Endometrial microvascular endothelial cells (primary cell): Measurements from ENCODE around the gene GTF2IRD1. TPM values are rescaled to one million over a fixed set of nuclear protein-coding genes. Genes with fewer than 3 reads are reported as not detected.
"Not testable (repeated sequence)": the region's sequence is repeated elsewhere in the genome, so short reads cannot be mapped to it uniquely, and the experiment has no call there.

Source experiments
- in situ Hi-C: cut with HindIII; loops from 2 replicates; pipeline ENCODE4 v1.10.0; 2017; ENCODE audit warnings: low sequenced_read_pairs, low pct_unique_long_range_greater_than_20kb; ENCODE audit errors: inconsistent ontology term
- total RNA-seq: library from RNA; depleted of rRNA; stranded (reverse); fragments of >200 nt; gene quantifications from one replicate; pipeline ENCODE4 v1.2.3, GENCODE V29; 2015; ENCODE audit errors: inconsistent ontology term

Gene GTF2IRD1
- total RNA-seq, 1 donor from 2014 or later = 7.3 TPM

DNA sequence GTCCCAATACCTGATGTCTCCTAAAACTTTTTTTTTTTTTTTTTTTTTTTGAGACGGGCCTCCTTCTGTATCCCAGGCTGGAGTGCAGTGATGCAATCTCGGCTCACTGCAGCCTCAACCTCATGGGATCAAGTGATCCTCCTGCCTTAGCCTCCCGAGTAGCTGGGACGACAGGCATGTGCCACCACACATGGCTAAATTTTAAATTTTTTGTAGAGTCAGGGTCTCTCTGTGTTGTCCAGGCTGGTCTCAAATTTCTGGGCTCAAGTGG is 28.4 kb downstream of the GTF2IRD1 start:
- in situ Hi-C loops = no loop called here

DNA sequence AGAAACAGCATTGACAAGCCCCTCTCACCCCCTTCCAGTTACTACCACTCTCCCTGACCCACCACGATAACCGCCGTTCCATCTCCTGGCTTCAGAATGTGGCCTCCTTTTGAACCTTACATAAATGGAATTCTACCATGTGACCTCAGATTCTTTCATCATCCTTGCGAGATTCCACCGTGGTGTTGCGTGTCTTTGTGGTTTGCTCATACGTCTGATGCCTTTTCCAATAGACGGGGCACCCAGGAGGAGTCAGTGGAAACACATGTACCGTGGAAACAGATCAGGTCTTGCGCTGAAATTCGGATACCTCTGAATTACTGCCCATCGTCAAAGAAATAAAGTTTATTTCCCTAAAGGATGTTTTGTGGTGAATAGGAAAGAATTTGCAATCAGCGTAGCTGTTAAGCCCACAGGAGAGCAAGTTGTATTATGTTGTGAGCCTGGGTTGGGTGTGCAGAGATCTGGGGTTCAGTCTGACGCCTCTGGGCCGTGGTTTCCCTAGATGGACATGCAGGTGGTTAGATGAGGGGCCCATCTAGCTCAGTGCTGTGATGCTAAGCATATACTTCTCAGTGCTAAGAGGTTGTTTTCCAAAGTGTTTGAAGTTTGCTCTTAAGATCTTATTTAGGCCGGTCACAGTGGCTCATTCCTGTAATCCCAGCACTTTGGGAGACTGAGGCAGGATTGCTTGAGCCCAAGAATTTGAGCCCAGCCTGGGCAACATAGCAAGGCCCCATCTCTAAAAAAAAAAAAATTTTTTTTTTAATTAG is 29.1 kb downstream of the GTF2IRD1 start:
- in situ Hi-C loops = no loop called here

DNA sequence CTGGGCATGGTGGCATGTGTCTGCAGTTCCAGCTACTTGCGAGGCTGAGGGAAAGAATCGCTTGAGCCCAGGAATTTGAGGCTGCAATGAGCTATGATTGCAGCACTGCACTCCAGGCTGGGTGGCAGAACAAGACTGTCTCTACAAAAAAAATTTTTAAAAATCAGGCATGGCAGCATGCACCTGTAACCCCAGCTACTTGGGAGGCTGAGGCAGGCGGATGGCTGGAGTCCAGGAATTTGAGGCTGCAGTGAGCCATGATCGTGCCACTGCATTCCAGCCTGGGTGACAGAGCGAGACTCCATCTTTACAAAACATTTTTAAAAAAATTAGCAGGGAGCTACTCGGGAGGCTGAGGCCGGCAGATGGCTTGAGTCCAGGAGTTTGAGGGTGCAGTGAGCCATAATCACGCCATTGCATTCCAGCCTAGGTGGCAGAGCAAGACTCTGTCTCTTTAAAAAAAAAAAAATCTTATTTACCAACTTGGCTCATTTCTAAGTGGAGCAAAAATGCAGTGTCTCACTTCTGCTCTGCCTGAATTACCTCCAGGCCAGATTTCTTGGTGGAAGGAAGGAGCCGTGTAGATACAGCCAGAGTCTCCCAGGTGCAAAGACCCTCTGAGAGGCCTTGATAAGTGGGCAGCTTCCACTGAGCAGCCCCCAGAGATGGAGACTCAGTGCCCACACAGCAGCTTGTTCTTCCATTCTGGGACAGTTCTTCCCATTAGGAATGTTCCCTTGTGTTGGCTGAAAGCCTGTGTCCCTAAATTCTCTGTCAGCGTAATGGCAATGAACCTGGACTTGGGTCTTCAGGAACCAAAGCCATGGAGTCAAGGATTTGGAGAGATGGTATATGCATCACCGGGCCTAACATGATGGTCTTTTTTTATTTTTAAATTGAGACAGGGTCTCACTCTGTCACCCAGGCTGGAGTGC is 30.0 kb downstream of the GTF2IRD1 start:
- in situ Hi-C loops = no loop called here

DNA sequence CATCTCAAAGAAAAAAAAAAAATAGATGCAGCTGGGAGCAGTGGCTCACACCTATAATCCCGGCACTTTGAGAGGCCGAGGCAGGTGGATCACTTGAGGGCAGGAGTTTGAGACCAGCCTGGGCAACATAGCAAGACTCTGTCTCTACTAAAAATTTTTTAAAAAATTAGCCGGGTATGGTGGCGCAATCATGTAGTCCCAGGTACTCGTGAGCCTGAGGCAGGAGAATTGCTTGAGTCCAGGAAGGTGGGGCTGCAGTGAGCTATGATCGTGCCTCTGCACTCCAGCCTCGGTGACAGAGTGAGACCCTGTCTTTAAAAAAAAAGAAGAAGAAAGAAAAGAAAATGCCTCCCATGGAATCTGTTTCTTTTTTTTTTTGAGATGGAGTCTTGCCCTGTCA is 31.9 kb downstream of the GTF2IRD1 start:
- in situ Hi-C loops = no loop called here

DNA sequence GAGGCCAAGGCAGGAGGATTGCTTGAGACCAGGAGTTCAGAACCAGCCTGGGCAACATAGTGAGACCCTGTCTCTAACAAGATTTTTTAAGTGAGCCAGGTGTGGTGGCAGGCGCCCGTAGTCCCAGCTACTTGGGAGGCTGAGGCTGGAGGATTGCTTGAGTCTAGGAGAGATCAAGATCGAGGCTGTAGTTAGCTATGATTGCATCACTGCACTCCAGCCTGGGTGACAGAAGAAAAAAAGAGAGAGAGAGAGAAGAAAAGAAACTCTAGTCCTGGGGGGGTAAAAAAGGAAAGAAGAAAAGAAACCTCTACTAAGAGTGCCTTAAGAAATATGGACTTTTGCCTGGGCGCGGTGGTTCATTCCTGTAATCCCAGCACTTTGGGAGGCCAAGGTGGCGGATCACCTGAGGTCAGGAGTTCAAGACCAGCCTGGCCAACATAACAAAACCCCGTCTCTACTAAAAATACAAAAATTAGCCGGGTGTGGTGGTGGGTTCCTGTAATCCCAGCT is 34.9 kb downstream of the GTF2IRD1 start:
- in situ Hi-C loops = not testable (repeated sequence)

DNA sequence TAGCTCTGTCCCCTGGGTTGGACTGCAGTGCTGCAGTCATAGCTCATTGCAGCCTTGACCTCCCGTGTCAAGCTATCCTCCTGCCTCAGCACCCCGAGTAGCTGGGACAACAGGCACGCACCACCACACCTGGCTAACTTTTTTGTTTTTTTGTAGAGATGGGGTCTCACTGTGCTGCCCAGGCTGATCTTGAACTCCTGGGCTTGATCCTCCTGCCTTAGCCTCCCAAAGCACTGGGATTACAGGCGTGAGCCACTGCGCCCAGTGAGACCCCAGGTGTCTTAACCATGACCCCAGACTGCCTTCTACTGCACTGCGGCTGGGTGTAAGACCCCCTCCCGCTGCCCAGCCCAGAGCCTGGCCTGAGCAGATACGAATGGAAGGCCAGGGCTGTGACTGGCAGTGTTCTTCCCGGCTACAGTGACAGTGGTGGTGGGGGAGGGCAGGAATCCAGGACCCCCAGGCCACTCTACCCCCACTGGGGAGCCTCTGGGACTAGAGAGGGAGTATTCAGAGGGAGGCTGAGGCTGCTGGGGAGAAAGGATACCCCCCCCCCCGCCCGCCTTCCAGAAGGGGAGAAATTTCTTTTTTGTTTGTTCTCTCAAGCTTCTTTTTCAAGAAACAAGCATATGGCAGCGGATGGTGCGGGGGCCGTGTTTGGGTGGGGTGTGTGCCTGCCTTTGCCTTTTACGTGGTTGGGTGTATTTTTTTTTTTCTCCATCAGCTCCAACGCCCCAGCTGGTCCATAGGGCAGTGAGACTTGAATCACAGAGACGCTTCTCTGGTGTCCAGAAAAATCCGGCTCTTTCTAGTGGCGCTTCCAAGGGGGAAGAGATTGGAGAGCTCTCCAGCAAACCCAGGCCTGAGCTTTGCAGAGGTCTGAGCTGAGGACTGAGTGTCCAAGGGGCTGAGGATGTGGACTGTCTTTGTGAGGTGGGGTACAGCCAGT is 36.6 kb downstream of the GTF2IRD1 start:
- in situ Hi-C loops = no loop called here

DNA sequence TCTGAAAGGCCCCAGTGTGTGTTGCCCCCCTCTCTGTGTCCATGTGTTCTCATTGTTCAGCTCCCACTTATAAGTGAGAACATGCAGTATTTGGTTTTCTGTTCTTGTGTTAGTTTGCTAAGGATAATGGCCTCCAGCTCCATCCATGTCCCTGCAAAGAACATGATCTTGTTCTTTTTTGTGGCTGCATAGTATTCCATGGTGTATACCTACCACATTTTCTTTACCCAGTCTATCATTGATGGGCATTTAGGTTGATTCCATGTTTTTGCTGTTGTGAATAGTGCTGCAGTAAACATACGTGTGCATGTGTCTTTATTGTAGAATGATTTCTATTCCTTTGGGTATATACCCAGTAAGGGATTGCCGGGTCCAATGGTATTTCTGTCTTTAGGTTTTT is 37.8 kb downstream of the GTF2IRD1 start:
- in situ Hi-C loops = not testable (repeated sequence)

DNA sequence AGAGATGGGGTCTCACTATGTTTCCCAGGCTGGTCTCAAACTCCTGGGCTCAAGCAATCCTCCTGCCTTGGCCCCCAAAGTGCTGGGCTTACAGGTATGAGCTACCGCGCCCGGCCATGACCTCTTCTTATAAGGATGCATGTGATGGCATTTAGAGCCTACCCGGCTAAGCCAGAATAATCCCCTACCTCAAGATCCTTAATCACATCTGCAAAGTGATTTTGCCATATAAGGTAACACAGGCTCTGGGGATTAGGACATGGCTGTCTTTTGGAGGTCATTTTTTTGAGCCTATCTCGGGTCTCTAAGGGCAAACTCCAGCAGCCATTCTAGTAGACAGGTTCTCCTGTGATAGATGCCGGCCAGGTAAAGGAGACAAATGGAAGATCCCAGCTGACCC is 39.6 kb downstream of the GTF2IRD1 start:
- in situ Hi-C loops = no loop called here

DNA sequence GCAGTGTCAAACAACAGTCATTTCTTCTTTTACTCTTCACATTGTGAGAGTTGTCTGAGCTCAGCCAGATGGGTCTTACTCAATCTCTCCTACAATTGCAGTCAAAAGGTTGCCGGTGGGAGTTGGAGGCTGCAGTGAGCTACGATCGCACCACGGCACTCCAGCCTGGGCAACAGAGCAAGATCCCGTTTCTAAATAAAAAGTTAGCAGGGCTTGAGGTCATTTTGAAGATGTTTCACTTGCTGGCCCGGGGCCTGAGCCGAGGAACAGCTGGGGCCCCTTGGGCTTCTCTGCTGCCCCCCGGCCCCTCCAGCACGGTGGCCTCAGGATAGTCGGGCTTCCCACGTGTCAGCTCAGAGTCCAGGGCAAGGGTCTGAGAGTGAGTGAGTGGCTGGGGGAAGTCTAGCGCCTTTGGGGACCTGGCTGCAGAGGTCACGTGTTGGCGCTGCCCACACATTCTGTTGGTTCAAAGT is 40.4 kb downstream of the GTF2IRD1 start:
- in situ Hi-C loops = no loop called here

DNA sequence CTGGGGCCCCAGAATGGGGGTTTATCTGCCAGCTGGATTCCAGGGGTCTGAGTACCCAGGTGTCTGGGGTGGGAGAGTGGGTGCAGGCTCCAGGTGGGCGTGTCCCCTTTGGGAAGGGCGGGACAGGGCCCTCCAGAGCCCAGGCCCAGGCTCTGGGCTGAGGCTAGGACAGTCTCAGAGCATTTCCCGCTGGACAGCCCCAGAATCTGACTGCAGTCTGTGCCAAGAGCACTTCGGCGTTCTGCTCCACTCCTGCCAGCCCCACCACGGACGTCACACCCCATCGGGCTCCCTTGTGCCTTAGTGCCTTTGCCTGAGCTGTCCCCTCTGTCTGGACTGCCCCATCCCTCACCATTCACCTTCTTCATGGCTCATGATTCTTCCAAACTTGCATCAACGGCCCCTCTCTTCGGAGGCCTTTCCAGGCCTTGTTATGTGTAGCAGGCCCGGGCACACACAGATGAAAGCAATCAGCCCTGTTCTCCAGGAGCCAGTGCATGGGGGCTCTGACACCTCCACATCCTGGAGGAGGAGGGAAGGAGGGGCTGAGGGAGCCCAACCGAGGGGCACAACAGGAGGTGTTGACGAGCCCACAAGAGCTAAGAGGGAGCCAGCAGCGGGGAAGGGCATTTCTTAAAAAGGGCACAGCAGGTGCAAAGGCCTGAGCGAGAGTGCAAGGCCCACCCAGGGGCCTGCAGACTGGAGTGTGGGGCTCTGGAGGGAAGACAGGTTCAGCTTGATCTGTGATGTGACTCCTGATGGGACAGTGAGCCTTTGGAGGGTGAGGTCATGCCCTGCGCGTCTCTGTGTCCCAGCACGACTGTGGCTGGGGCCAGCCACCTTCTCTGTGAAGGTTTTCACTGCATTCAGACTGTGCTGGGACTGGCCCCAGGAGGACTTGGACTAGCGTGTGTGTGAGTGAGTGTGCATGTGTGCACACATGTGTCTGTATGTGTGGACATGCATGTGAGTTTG is 41.7 kb downstream of the GTF2IRD1 start:
- in situ Hi-C loops = no loop called here

DNA sequence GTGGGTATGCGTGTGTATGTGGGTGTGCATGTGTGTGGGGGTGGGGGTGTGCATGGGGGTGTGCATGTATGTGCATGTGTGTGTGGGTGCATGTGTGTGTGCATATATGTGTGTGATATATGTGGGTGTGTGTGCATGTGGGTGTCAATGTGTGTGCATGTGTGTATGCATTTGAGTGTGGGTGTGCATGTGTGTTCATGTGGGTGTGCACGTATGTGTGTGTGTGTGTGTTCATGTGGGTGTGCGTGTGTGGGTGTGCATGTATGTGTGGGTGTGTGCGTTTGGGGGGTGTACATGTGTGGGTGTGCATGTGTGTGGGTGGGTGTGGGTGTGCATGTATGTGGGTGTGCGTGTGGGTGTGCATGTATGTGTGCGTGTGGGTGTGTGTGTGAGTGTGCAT is 42.6 kb downstream of the GTF2IRD1 start:
- in situ Hi-C loops = no loop called here

DNA sequence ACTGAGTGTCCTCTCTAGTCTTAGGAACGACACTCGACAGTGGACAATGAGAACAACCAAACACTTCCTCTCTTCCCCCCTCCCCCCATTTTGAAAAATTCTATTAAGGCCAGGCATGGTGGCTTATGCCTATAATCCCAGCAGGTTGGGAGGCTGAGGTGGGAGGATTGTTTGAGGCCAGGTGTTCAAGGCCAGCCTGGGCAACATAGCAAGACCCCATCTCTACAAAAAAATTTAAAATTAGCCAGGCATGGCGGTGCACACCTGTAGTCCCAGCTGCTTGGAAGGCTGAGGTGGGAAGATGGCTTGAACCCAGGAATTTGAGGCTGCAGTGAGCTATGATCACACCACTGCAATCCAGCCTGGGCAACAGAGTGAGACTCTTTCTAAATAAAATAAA is 43.1 kb downstream of the GTF2IRD1 start:
- in situ Hi-C loops = not testable (repeated sequence)

DNA sequence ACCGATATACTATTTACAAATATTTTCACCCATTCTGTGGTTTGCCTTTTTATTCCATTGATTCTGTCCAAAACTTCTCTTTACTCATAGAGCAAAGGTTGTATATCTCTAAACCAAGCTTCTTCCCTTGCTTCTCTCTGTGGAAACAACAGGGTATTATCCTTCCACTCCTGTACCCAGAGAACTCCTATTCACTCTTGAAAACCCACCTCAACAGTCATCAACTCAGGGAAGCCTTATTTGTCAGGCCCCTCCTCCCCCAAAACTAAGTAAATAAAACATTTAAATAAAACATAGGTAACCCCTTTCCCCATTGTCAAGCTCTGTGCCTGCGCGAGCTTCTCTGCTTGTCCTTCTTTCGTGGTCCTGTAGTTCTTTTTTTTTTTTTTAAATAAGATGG is 44.6 kb downstream of the GTF2IRD1 start:
- in situ Hi-C loops = no loop called here

DNA sequence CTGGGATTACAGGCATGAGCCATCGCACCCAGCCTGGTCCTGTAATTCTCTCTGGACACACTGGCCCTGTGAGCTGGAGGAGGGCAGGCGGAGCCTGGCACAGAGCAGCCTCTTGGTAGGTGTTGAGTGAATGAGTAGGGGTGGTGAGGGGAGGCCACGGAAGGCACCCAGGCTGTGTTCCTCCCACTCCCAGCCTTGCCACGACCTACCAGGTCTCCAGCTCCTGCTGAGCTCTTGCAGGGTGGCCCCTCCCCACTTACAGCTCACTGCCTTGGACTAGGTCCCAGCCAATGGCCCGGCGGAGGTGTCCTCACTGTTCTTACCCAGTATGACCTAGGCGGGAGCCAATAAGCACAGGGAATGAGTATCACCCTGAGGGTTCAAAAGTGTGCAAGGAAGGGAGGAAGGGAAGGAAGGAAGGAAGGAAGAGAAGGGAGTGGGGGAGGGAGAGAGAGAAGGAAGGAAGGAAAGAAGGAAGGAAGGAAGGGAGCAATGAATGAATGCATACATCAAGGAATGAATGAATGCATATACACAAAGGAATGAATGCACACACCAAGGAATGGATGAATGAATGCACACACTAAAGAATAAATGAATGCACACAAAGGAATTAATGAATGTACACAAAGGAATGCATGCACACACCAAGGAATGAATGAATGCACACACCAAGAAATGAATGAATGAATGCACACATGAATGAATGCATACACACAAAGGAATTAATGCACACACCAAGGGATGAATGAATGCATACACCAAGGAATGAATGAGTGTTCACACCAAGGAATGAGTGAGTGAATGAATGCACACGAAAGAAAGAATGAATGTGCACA is 45.5 kb downstream of the GTF2IRD1 start:
- in situ Hi-C loops = no loop called here

DNA sequence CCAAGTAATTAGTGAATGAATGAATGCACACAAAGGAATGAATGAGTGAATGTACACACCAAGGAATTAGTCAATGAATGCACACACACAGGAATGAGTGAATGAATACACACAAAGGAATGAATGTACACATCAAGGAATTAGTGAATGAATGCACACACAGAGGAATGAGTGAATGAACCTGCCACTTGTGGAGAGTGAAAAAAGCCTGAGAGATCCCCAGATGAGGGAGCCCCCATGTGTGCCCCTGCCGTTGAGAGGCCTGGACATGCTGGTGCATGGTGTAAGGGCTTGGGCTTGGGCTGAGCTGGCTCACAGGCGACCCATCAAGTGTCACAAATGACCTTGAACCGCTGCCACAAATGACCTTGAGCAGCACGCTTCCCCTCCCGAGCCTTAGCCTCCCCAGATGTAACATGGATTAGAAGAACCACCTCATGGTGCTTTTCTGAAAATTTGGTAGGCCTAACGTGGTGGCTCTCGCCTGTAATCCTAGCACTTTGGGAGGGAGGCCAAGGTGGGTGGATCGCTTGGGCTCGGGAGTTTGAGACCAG is 46.2 kb downstream of the GTF2IRD1 start:
- in situ Hi-C loops = no loop called here

DNA sequence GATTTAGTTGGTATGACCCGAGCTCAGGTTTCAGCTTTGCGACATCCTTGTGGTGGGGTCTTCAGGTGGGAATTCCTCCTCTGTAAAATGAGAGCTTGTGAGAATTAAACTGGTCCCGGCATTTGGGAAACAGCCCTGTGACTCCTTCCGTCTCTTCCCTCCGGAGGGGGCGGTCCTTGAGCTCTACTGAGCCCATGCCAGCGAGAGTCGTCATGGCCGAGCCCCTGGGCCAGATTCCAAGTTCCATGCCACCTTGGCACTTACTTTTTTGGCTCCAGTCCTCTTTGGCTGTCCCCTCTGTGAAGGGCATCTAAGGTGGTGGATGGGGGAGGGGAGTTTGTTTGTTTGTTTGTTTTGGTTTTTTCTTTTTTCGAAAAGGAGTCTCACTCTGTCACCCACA is 47.6 kb downstream of the GTF2IRD1 start:
- in situ Hi-C loops = no loop called here
